K562 (cell line): Measurements from ENCODE around the gene TPCN1. TPM values are rescaled to one million over a fixed set of nuclear protein-coding genes. Genes with fewer than 3 reads are reported as not detected.

Source experiments
- ARHGAP35 ChIP-seq: fragments of 450-650 bp; IDR thresholded peaks from 2 replicates; pipeline ENCODE4 v1.6.1; 2018; ENCODE audit not compliant: partially characterized antibody
- ATF4 ChIP-seq: fragments of 450-650 bp; formaldehyde crosslinking; IDR thresholded peaks from 2 replicates; pipeline ENCODE4 v1.4.0; 2022; ENCODE audit warnings: mild to moderate bottlenecking, moderate library complexity
- CEBPG ChIP-seq, 3 experiments: fragments of 200-800 bp in 1 of 3; sonication (Bioruptor generic) in 1 of 3; sonication (generic) in 1 of 3; formaldehyde crosslinking in 1 of 3; IDR thresholded peaks in 2 of 3; conservative IDR thresholded peaks in 1 of 3; 2 replicates each; pipeline versions ENCODE4 v1.6.1 to v1.8.0; 2016 to 2022; ENCODE audit warnings: missing compliant biosample characterization in 2 of 3, missing genetic modification characterization in 2 of 3, mild to moderate bottlenecking in 1 of 3, missing genetic modification reagents in 1 of 3
- HMG20A ChIP-seq: fragments of 450-650 bp; formaldehyde crosslinking; conservative IDR thresholded peaks from 2 replicates; pipeline ENCODE4 v1.4.0; 2020; ENCODE audit warnings: mild to moderate bottlenecking, mixed read lengths
- RAD21 ChIP-seq, 2 experiments: fragments of 250-450 bp in 1 of 2; fragments of 450-650 bp in 1 of 2; sonication (Bioruptor Pico) in 1 of 2; formaldehyde crosslinking in 1 of 2; IDR thresholded peaks in 1 of 2; conservative IDR thresholded peaks in 1 of 2; 2 replicates each; pipeline versions ENCODE4 v1.4.0 to v1.8.0; 2020 to 2022; ENCODE audit warnings: mild to moderate bottlenecking in 2 of 2, moderate library complexity in 1 of 2
- SETDB1 ChIP-seq: IDR thresholded peaks from one replicate; pipeline ENCODE4 v1.6.1; 2012; ENCODE audit warnings: low read length, control low read depth, inconsistent platforms
- TARDBP ChIP-seq: fragments of 450-650 bp; IDR thresholded peaks from 2 replicates; pipeline ENCODE4 v1.6.1; 2016
- polyA plus RNA-seq, 8 experiments: library from polyadenylated mRNA; depleted of rRNA in 4 of 8; stranded (reverse) in 5 of 8; unstranded in 3 of 8; fragments of >200 nt; fragmentation: Nextera tagmentation in 2 of 8; fragmentation: Illumina TruSeq in 1 of 8; extraction: Ambion mirVana in 2 of 8; extraction: Trizol in 1 of 8; gene quantifications; 2 replicates each; pipeline versions ENCODE4 v1.2.1 to v1.2.3, GENCODE V29; 2011 to 2014; ENCODE audit warnings: inconsistent platforms in 1 of 8, missing spikeins in 1 of 8
- total RNA-seq, 7 experiments: library from RNA; depleted of rRNA in 6 of 7; stranded (reverse); fragments of >200 nt in 6 of 7; fragmentation: Illumina TruSeq in 2 of 7; extraction: Trizol in 2 of 7; gene quantifications; 2 replicates each; pipeline versions ENCODE4 v1.2.1 to v1.2.3, GENCODE V29; 2011 to 2021; ENCODE audit warnings: low replicate concordance in 1 of 7
- TF ChIP-seq, protein P1 (sequence below): fragments of 450-650 bp; IDR thresholded peaks from 2 replicates; pipeline ENCODE4 v1.6.1; 2018; ENCODE audit not compliant: partially characterized antibody
- TF ChIP-seq, protein P2 (sequence below): fragments of 450-650 bp; IDR thresholded peaks from 2 replicates; pipeline ENCODE4 v1.6.1; 2017; ENCODE audit warnings: antibody characterized with exemption, mild to moderate bottlenecking
- TF ChIP-seq, protein P3 (sequence below): sonication (generic); formaldehyde crosslinking; IDR thresholded peaks from 2 replicates; pipeline ENCODE4 v1.5.0; 2020; ENCODE audit warnings: missing genetic modification reagents

The TPCN1 gene
- total and polyA plus RNA-seq, 9 of the 15 experiments (the other 6 are each of a cell fraction or from before 2014, with no cell fraction given), result 0.80 to 23.8 (median 7.4) TPM

GRCh38 chr12:113184900-113185179 lies 36.4 kb upstream of the TPCN1 start (continued):
- TF ChIP-seq, protein P1, sequence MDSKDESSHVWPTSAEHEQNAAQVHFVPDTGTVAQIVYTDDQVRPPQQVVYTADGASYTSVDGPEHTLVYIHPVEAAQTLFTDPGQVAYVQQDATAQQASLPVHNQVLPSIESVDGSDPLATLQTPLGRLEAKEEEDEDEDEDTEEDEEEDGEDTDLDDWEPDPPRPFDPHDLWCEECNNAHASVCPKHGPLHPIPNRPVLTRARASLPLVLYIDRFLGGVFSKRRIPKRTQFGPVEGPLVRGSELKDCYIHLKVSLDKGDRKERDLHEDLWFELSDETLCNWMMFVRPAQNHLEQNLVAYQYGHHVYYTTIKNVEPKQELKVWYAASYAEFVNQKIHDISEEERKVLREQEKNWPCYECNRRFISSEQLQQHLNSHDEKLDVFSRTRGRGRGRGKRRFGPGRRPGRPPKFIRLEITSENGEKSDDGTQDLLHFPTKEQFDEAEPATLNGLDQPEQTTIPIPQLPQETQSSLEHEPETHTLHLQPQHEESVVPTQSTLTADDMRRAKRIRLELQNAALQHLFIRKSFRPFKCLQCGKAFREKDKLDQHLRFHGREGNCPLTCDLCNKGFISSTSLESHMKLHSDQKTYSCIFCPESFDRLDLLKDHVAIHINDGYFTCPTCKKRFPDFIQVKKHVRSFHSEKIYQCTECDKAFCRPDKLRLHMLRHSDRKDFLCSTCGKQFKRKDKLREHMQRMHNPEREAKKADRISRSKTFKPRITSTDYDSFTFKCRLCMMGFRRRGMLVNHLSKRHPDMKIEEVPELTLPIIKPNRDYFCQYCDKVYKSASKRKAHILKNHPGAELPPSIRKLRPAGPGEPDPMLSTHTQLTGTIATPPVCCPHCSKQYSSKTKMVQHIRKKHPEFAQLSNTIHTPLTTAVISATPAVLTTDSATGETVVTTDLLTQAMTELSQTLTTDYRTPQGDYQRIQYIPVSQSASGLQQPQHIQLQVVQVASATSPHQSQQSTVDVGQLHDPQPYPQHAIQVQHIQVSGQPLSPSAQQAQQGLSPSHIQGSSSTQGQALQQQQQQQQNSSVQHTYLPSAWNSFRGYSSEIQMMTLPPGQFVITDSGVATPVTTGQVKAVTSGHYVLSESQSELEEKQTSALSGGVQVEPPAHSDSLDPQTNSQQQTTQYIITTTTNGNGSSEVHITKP, result no peak
- TF ChIP-seq TARDBP (0 out of 2 replicates have a peak, but pooled peaks have one; percentile 14), ATF4 (no peak), ARHGAP35 (no peak), SETDB1 (no peak), CEBPG (CRISPR knock-in tag; IDR thresholded peaks at IDR 0.05) (no peak), CEBPG (tag; conservative IDR thresholded peaks at IDR 0.05 in 1 of 2, IDR thresholded peaks at IDR 0.05 in 1 of 2) (no peak), HMG20A (no peak), RAD21 (CRISPR knock-in tag; conservative IDR thresholded peaks at IDR 0.05 in 1 of 2, IDR thresholded peaks at IDR 0.05 in 1 of 2) (no peak)
- TF ChIP-seq, protein P2, sequence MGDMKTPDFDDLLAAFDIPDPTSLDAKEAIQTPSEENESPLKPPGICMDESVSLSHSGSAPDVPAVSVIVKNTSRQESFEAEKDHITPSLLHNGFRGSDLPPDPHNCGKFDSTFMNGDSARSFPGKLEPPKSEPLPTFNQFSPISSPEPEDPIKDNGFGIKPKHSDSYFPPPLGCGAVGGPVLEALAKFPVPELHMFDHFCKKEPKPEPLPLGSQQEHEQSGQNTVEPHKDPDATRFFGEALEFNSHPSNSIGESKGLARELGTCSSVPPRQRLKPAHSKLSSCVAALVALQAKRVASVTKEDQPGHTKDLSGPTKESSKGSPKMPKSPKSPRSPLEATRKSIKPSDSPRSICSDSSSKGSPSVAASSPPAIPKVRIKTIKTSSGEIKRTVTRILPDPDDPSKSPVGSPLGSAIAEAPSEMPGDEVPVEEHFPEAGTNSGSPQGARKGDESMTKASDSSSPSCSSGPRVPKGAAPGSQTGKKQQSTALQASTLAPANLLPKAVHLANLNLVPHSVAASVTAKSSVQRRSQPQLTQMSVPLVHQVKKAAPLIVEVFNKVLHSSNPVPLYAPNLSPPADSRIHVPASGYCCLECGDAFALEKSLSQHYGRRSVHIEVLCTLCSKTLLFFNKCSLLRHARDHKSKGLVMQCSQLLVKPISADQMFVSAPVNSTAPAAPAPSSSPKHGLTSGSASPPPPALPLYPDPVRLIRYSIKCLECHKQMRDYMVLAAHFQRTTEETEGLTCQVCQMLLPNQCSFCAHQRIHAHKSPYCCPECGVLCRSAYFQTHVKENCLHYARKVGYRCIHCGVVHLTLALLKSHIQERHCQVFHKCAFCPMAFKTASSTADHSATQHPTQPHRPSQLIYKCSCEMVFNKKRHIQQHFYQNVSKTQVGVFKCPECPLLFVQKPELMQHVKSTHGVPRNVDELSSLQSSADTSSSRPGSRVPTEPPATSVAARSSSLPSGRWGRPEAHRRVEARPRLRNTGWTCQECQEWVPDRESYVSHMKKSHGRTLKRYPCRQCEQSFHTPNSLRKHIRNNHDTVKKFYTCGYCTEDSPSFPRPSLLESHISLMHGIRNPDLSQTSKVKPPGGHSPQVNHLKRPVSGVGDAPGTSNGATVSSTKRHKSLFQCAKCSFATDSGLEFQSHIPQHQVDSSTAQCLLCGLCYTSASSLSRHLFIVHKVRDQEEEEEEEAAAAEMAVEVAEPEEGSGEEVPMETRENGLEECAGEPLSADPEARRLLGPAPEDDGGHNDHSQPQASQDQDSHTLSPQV, result 0 out of 2 replicates have a peak, but pooled peaks have one; percentile 38
- TF ChIP-seq, protein P3, sequence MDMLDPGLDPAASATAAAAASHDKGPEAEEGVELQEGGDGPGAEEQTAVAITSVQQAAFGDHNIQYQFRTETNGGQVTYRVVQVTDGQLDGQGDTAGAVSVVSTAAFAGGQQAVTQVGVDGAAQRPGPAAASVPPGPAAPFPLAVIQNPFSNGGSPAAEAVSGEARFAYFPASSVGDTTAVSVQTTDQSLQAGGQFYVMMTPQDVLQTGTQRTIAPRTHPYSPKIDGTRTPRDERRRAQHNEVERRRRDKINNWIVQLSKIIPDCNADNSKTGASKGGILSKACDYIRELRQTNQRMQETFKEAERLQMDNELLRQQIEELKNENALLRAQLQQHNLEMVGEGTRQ (CRISPR knock-in tag), result peak; percentile 80
